Panc1 (cell line): Measurements from ENCODE around the gene TNRC6C. TPM values are rescaled to one million over a fixed set of nuclear protein-coding genes. Genes with fewer than 3 reads are reported as not detected.

Experiments used
- ATAC-seq: fragments of 200-7000 bp; cut with Tn5 transposase; 2 replicates; pipeline ENCODE4 v1.9.1; 2020; ENCODE audit warnings: mild to moderate bottlenecking, moderate library complexity
- BruUV-seq: library from RNA; stranded (reverse); fragments of 400-500 nt; replicated peaks from 2 replicates; lab custom pipeline; 2021; lab: Mats Ljungman, UMichigan
- CTCF ChIA-PET: fragments of 300-600 bp; sonication (Branson Sonifier 250); formaldehyde crosslinking; loops from one replicate; lab custom pipeline; 2022; ENCODE audit warnings: antibody characterized with exemption; lab: Charles Lee
- POLR2A ChIA-PET: fragments of 300-600 bp; sonication (Branson Sonifier 250); formaldehyde crosslinking; loops from one replicate; lab custom pipeline; 2022; ENCODE audit warnings: antibody characterized with exemption; lab: Charles Lee
- DNase-seq: peaks from one replicate; pipeline ENCODE4 v3.0.0-alpha.2; 2010; ENCODE audit warnings: low read depth, low spot score
- H3K27ac ChIP-seq: 2 replicates; pipeline ENCODE4 v1.5.1; 2011; ENCODE audit warnings: mild to moderate bottlenecking, low read length, inconsistent platforms
- H3K27me3 ChIP-seq: fragments of 200-500 bp; sonication (Bioruptor generic); 2 replicates; pipeline ENCODE4 v1.6.0; 2014; ENCODE audit warnings: low read length, inconsistent platforms; ENCODE audit not compliant: control insufficient read depth, insufficient read depth
- H3K36me3 ChIP-seq: fragments of 200-500 bp; sonication (Bioruptor generic); 2 replicates; pipeline ENCODE4 v1.5.1; 2014; ENCODE audit warnings: inconsistent platforms, mild to moderate bottlenecking, low read length, moderate library complexity; ENCODE audit not compliant: control insufficient read depth, insufficient read depth
- H3K4me1 ChIP-seq: 2 replicates; pipeline ENCODE4 v1.5.1; 2011; ENCODE audit warnings: inconsistent platforms, mild to moderate bottlenecking, low read length, moderate library complexity; ENCODE audit not compliant: control insufficient read depth, insufficient read depth
- H3K4me3 ChIP-seq, 2 experiments: 2 replicates each; pipeline ENCODE4 v1.5.1; 2011 to 2012; ENCODE audit warnings: low read depth in 2 of 2, low read length in 2 of 2, mild to moderate bottlenecking in 2 of 2, inconsistent platforms in 1 of 2, moderate library complexity in 1 of 2
- H3K9me3 ChIP-seq: fragments of 200-500 bp; sonication (Bioruptor generic); 2 replicates; pipeline ENCODE4 v1.5.1; 2014; ENCODE audit warnings: low read depth, mild to moderate bottlenecking, inconsistent platforms, low read length, moderate library complexity; ENCODE audit not compliant: control insufficient read depth, insufficient read depth
- CTCF ChIP-seq: fragments of 450-650 bp; IDR thresholded peaks from 2 replicates; pipeline ENCODE4 v1.5.1; 2017; ENCODE audit warnings: mild to moderate bottlenecking
- POLR2AphosphoS5 ChIP-seq: IDR thresholded peaks from 2 replicates; pipeline ENCODE4 v1.6.1; 2012; ENCODE audit warnings: mild to moderate bottlenecking, low read depth, low read length, moderate library complexity
- REST ChIP-seq, 2 experiments: IDR thresholded peaks; 2 replicates each; pipeline ENCODE4 v1.6.1; 2011 to 2012; ENCODE audit warnings: low read depth in 2 of 2, control low read depth in 1 of 2, low read length in 1 of 2, mild to moderate bottlenecking in 1 of 2, moderate library complexity in 1 of 2; ENCODE audit not compliant: insufficient read depth in 1 of 2
- SIN3A ChIP-seq: IDR thresholded peaks from 2 replicates; pipeline ENCODE4 v1.6.1; 2012; ENCODE audit warnings: low read depth, mild to moderate bottlenecking, low read length, moderate library complexity, borderline replicate concordance; ENCODE audit not compliant: insufficient read depth
- TCF7L2 ChIP-seq: IDR thresholded peaks from 2 replicates; pipeline ENCODE4 v1.6.1; 2011; ENCODE audit warnings: mild to moderate bottlenecking, low read depth, low read length, inconsistent platforms
- in situ Hi-C: cut with HindIII; loops from 2 replicates; pipeline ENCODE4 v1.10.0; 2016; ENCODE audit warnings: low sequenced_read_pairs, low pct_unique_long_range_greater_than_20kb
- intact Hi-C: fragments of 100-400 bp; cut with micrococcal nuclease; formaldehyde crosslinking; loops from one replicate; pipeline ENCODE4 v1.10.0; 2022; ENCODE audit not compliant: unreplicated experiment
- total RNA-seq: library from RNA; stranded (reverse); gene quantifications from one replicate; pipeline ENCODE4 v1.2.1, GENCODE V29; 2021; ENCODE audit not compliant: unreplicated experiment

TNRC6C gene
- total RNA-seq, 1 experiment from 2014 or later = 10.1 TPM

- intact Hi-C loops = no loop called here
- DNase-seq = no peak
- in situ Hi-C loops = no loop called here
- TF ChIP-seq SIN3A = no peak
- TF ChIP-seq TCF7L2 = no peak
- TF ChIP-seq REST (IDR thresholded peaks at IDR 0.05; ENCODE audit: insufficient read depth in 1 of 2, low read depth in 2 of 2, low read length in 1 of 2) = no peak
- TF ChIP-seq CTCF = no peak
- TF ChIP-seq POLR2AphosphoS5 = no peak
- BruUV-seq = no TSS peak
- no peaks in the 10 kb centered on the region for H3K4me1 ChIP-seq
- ATAC-seq = no peak
- H3K36me3 ChIP-seq = no peaks in the 10 kb centered on the region
- no peak overlapping the region for H3K27ac ChIP-seq
- H3K4me3 ChIP-seq = peak overlapping the region in 1 of 2 experiments; percentile 27; a peak in 1 of 4 replicates
- POLR2A ChIA-PET = interaction anchor here (0.6 kb wide), 2 partner anchors 55 to 125 kb away, joined by 3 to 4 read pairs; no protein-coding TSS in a partner anchor
- H3K9me3 ChIP-seq = no peaks in the 10 kb centered on the region
- H3K27me3 ChIP-seq = no peaks in the 10 kb centered on the region
- CTCF ChIA-PET = no interaction called here
Measured at GRCh38 chr17:78041386-78042179, 83.1 kb downstream of the TNRC6C start.

- ChIA-PET POLR2A (no interaction called here), CTCF (no interaction called here)
- H3K36me3 ChIP-seq = no peaks in the 10 kb centered on the region
- BruUV-seq = no TSS peak
- H3K4me3 ChIP-seq = no peak overlapping the region
- no peaks in the 10 kb centered on the region for H3K27me3 ChIP-seq
- in situ Hi-C loops (no loop called here), intact Hi-C loops (no loop called here)
- H3K9me3 ChIP-seq = no peaks in the 10 kb centered on the region
- H3K4me1 ChIP-seq = no peaks in the 10 kb centered on the region
- no peak for DNase-seq
- no peak overlapping the region for H3K27ac ChIP-seq
- TF ChIP-seq TCF7L2 = no peak
- TF ChIP-seq SIN3A = no peak
- no peak for TF ChIP-seq REST (IDR thresholded peaks at IDR 0.05; ENCODE audit: insufficient read depth in 1 of 2, low read depth in 2 of 2, low read length in 1 of 2)
- TF ChIP-seq POLR2AphosphoS5 = no peak
- TF ChIP-seq CTCF = no peak
- no peak for ATAC-seq
Measured at GRCh38 chr17:78042542-78042941, 84.0 kb downstream of the TNRC6C start.
